Right lobe of liver (tissue), 6 donors: ENCODE results near the gene TMEM233. TPM values are rescaled to one million over a fixed set of nuclear protein-coding genes. Genes with fewer than 3 reads are reported as not detected.
"Not testable (repeated sequence)": the region's sequence is repeated elsewhere in the genome, so short reads cannot be mapped to it uniquely, and the experiment has no call there.

Experiments
- ATAC-seq, 4 donors: fragments of 200-7000 bp; cut with Tn5 transposase; one replicate each; pipeline ENCODE4 v1.9.1; 2020; ENCODE audit warnings: mild to moderate bottlenecking in 4 of 4, moderate library complexity in 4 of 4
- DNase-seq, 3 donors: peaks; one replicate each; pipeline ENCODE4 v3.0.0-alpha.2; 2020
- H3K27ac ChIP-seq, 3 donors: fragments of 200-600 bp; one replicate each; pipeline ENCODE4 v1.8.0; 2022
- H3K27me3 ChIP-seq, 2 donors: fragments of 200-600 bp; one replicate each; pipeline ENCODE4 v1.8.0; 2022
- H3K36me3 ChIP-seq, 4 donors: fragments of 200-600 bp; sonication (generic) in 1 of 4; one replicate each; pipeline versions ENCODE4 v1.5.1 to v1.8.0; 2017 to 2022; ENCODE audit warnings: control low read depth in 1 of 4
- H3K4me1 ChIP-seq, 4 donors: fragments of 200-600 bp; sonication (generic) in 1 of 4; one replicate each; pipeline versions ENCODE4 v1.5.1 to v1.8.0; 2017 to 2022; ENCODE audit warnings: control low read depth in 1 of 4
- H3K4me3 ChIP-seq, 3 donors: fragments of 200-600 bp; one replicate each; pipeline ENCODE4 v1.8.0; 2022
- H3K9me3 ChIP-seq, 4 donors: fragments of 200-600 bp; sonication (generic) in 1 of 4; one replicate each; pipeline versions ENCODE4 v1.5.1 to v1.8.0; 2017 to 2022; ENCODE audit warnings: control low read depth in 1 of 4
- CTCF ChIP-seq, 4 donors: fragments of 200-600 bp in 3 of 4; fragments of 450-650 bp in 1 of 4; IDR thresholded peaks; one replicate each; pipeline versions ENCODE4 v1.5.1 to v1.8.0; 2016 to 2022; ENCODE audit warnings: antibody characterized with exemption in 4 of 4, mild to moderate bottlenecking in 2 of 4
- POLR2A ChIP-seq: fragments of 450-650 bp; IDR thresholded peaks from one replicate; pipeline ENCODE4 v1.6.1; 2017; ENCODE audit warnings: antibody characterized with exemption, mild to moderate bottlenecking
- WGBS: methylation state at CpG from one replicate; pipeline ENCODE4 v1.1.6; 2018; ENCODE audit warnings: low coverage, low lambda C conversion rate; ENCODE audit not compliant: insufficient coverage; ENCODE audit errors: missing lambda C conversion rate; 5-methylcytosine and 5-hydroxymethylcytosine counted together
- intact Hi-C, 2 donors: fragments of 100-400 bp; cut with DNase I; formaldehyde crosslinking; loops; one replicate each; pipeline versions ENCODE4 v1.11.2 to v1.14.1; 2022
- total RNA-seq, 6 experiments: library from RNA; depleted of rRNA in 2 of 6; stranded (reverse); fragments of >200 nt in 2 of 6; fragmentation: NEBNext Ultra II Directional in 3 of 6; extraction: Animal tissue kit (Norgen Biotek cat#: 25700) in 3 of 6; gene quantifications; one replicate each; pipeline versions ENCODE4 v1.1.0 to v1.2.4, GENCODE V29; 2016 to 2023
- donor health status: DM: no; HTN: yes; CAD: no.
- donor health status: DM: no; HTN: no; CAD: no.
- donor health status: DM: no; HTN: no; CAD: no.
- donor health status: DM: no; HTN: yes; CAD: no.
- donor health status: DM: no; HTN: yes; CAD: no.

Gene TMEM233
- total RNA-seq, 6 experiments from 2014 or later: 0.09 to 0.40 (median 0.21) TPM; not detected in 2

- Histone ChIP-seq H3K4me1 (no peaks in the 10 kb centered on the region), H3K4me3 (no peak overlapping the region), H3K27me3 (no peaks in the 10 kb centered on the region), H3K9me3 (no peaks in the 10 kb centered on the region), H3K27ac (no peak overlapping the region), H3K36me3 (no peaks in the 10 kb centered on the region)
- ATAC-seq (no peak), DNase-seq (no peak)
- WGBS: 74% methylated on average over 8 of the region's 9 CpGs
- TF ChIP-seq POLR2A (no peak), CTCF (IDR thresholded peaks at IDR 0.05) (no peak)
- intact Hi-C loops: no loop called here
Observed at GRCh38 chr12:119613319-119613936, 19.9 kb downstream of the TMEM233 start.

GRCh38 chr12:119614705-119615104, 21.1 kb downstream of the TMEM233 start:
- intact Hi-C loops: no loop called here
- Histone ChIP-seq H3K9me3 (no peaks in the 10 kb centered on the region), H3K27me3 (no peaks in the 10 kb centered on the region), H3K36me3 (no peaks in the 10 kb centered on the region), H3K4me1 (no peaks in the 10 kb centered on the region), H3K27ac (no peak overlapping the region), H3K4me3 (no peak overlapping the region)
- ATAC-seq (no peak), DNase-seq (no peak)
- TF ChIP-seq POLR2A: no peak
- TF ChIP-seq CTCF (IDR thresholded peaks at IDR 0.05): no peak

- 60% methylated on average over 7 of the region's 9 CpGs for WGBS
- intact Hi-C loops: no loop called here
- Histone ChIP-seq H3K27me3 (no peaks in the 10 kb centered on the region), H3K36me3 (no peaks in the 10 kb centered on the region), H3K4me3 (no peak overlapping the region), H3K27ac (no peak overlapping the region), H3K4me1 (no peaks in the 10 kb centered on the region), H3K9me3 (no peaks in the 10 kb centered on the region)
- peak; percentile 38 to 87 (median 68) for ATAC-seq
- no peak for TF ChIP-seq CTCF (IDR thresholded peaks at IDR 0.05)
- no peak for TF ChIP-seq POLR2A
- DNase-seq: no peak
Observed at GRCh38 chr12:119615518-119616475, 22.2 kb downstream of the TMEM233 start.

- H3K9me3 ChIP-seq, H3K36me3 ChIP-seq, intact Hi-C loops, H3K27ac ChIP-seq, H3K27me3 ChIP-seq, H3K4me3 ChIP-seq, H3K4me1 ChIP-seq: not testable (repeated sequence)
- DNase-seq: peak in 1 of 3 donors; percentile 73
- peak in 1 of 4 donors; percentile 71 for ATAC-seq
- whole genome bisulfite sequencing: 100% methylated on average over 1 of the region's 1 CpG
Observed at GRCh38 chr12:119618328-119618896, 24.8 kb downstream of the TMEM233 start.

- Histone ChIP-seq H3K27ac (no peak overlapping the region), H3K27me3 (no peaks in the 10 kb centered on the region), H3K4me1 (peaks cover 0 to 6% (median 0%) of the 10 kb centered on the region in 4 donors), H3K36me3 (no peaks in the 10 kb centered on the region), H3K4me3 (no peak overlapping the region), H3K9me3 (no peaks in the 10 kb centered on the region)
- DNase-seq (no peak), ATAC-seq (no peak)
- TF ChIP-seq CTCF (IDR thresholded peaks at IDR 0.05): no peak
- TF ChIP-seq POLR2A: no peak
- 22% methylated on average over 1 of the region's 1 CpG for WGBS
- intact Hi-C loops: no loop called here
Observed at GRCh38 chr12:119620490-119620889, 26.9 kb downstream of the TMEM233 start.
